Astrocyte (in vitro differentiated cells and primary cell): ENCODE results near the gene UTS2B.

Experiments used
- EZH2 ChIP-seq: IDR thresholded peaks from 2 replicates; pipeline ENCODE4 v1.6.1; 2012; ENCODE audit warnings: mild to moderate bottlenecking, low read length, inconsistent platforms; ENCODE audit not compliant: insufficient read depth
- TF ChIP-seq, protein P1 (sequence below): IDR thresholded peaks from 2 replicates; pipeline ENCODE4 v1.5.1; 2011; ENCODE audit warnings: low read depth, mild to moderate bottlenecking, inconsistent platforms, low read length, moderate library complexity; ENCODE audit not compliant: insufficient read depth

DNA sequence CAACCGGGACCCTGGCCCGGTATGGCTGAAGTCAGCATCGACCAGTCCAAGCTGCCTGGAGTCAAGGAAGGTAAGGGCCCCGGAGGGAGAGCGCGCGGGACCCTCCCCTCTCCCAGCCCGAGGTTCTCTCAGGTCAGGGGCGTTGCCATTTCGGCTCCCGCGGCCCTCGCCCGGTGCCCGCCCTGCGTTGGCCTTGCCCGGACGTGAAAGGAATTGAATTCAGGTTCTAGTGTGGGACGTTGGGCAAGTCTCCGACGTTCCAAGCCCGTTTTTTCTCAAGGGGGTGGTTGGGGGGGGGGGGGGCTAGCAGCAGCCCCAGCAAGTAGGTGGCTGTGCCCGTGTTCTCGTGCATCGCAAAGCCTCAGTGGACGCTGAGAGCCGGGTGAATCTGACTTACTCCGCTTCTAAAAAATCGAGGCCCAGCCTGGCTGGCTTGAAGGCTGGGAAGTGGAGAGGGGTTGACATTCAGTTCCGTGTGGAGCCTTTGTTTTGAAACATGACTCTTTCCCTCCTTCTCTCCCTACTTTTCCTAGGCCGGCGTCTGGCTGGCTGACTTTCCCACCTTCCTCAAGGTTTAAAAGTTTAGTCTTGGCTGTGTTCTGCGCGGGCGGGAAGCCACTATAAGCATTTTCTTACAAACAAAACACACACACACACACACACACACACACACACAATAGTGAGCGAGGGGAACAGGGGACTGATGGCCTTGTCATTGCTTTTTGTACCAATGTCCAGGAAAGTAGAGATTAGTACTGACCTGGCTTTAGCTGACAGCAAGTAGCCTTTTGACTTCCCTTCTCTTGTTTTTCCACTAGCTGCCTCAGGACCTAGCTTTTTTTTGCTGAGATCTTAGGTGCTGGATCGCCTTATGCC lies at the start of gene UTS2B:
- TF ChIP-seq EZH2, result no peak
- TF ChIP-seq, protein P1, sequence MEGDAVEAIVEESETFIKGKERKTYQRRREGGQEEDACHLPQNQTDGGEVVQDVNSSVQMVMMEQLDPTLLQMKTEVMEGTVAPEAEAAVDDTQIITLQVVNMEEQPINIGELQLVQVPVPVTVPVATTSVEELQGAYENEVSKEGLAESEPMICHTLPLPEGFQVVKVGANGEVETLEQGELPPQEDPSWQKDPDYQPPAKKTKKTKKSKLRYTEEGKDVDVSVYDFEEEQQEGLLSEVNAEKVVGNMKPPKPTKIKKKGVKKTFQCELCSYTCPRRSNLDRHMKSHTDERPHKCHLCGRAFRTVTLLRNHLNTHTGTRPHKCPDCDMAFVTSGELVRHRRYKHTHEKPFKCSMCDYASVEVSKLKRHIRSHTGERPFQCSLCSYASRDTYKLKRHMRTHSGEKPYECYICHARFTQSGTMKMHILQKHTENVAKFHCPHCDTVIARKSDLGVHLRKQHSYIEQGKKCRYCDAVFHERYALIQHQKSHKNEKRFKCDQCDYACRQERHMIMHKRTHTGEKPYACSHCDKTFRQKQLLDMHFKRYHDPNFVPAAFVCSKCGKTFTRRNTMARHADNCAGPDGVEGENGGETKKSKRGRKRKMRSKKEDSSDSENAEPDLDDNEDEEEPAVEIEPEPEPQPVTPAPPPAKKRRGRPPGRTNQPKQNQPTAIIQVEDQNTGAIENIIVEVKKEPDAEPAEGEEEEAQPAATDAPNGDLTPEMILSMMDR, result no peak
